Esophagus muscularis mucosa (tissue), 4 donors: ENCODE measurements around the gene C1orf116.

Experiments used
- CTCF ChIP-seq, 3 experiments: fragments of 200-600 bp in 2 of 3; fragments of 450-650 bp in 1 of 3; sonication (generic) in 2 of 3; IDR thresholded peaks; one replicate each; pipeline ENCODE4 v1.5.1; 2017 to 2019; ENCODE audit warnings: antibody characterized with exemption in 3 of 3, mild to moderate bottlenecking in 2 of 3, moderate library complexity in 1 of 3
- EP300 ChIP-seq: sonication (generic); formaldehyde crosslinking; IDR thresholded peaks from one replicate; pipeline ENCODE4 v1.6.1; 2017; ENCODE audit warnings: antibody characterized with exemption
- POLR2A ChIP-seq: fragments of 450-650 bp; IDR thresholded peaks from one replicate; pipeline ENCODE4 v1.6.1; 2017; ENCODE audit warnings: antibody characterized with exemption, moderate library complexity, mild to moderate bottlenecking, low read depth

- no peak for TF ChIP-seq POLR2A
- TF ChIP-seq CTCF (IDR thresholded peaks at IDR 0.05): no peak
- no peak for TF ChIP-seq EP300
Observed at GRCh38 chr1:207033302-207033701, 746 bp upstream of the C1orf116 start.
